Activated T-cell treated with anti-CD3 and anti-CD28 coated beads, Interleukin-2, amount 50 U/mL, for 4 hours (primary cell): ENCODE measurements around the gene MYCBP2. TPM values are rescaled to one million over a fixed set of nuclear protein-coding genes. Genes with fewer than 3 reads are reported as not detected.
"Not testable (repeated sequence)": the region's sequence is repeated elsewhere in the genome, so short reads cannot be mapped to it uniquely, and the experiment has no call there.

ENCODE experiments used
- ATAC-seq, 2 donors: fragments of 200-7000 bp; cut with Tn5 transposase; one replicate each; pipeline ENCODE4 v1.10.0; 2021
- DNase-seq: peaks from one replicate; pipeline ENCODE4 v3.0.0-alpha.2; 2020
- H3K27me3 Mint-ChIP-seq: one replicate; pipeline ENCODE4 v1.8.0; 2021; ENCODE audit warnings: low read depth, mixed read lengths
- H3K36me3 Mint-ChIP-seq: one replicate; pipeline ENCODE4 v1.8.0; 2022; ENCODE audit warnings: mixed read lengths; ENCODE audit not compliant: insufficient read depth
- H3K4me1 Mint-ChIP-seq: one replicate; pipeline ENCODE4 v1.8.0; 2021; ENCODE audit warnings: low read depth, mixed read lengths
- H3K4me3 Mint-ChIP-seq: one replicate; pipeline ENCODE4 v1.8.0; 2021; ENCODE audit warnings: mild to moderate bottlenecking, moderate library complexity, mixed read lengths
- H3K9me3 Mint-ChIP-seq: one replicate; pipeline ENCODE4 v1.8.0; 2021; ENCODE audit warnings: mixed read lengths
- total RNA-seq, 3 donors: library from RNA; stranded (reverse); gene quantifications; one replicate each; pipeline ENCODE4 v1.2.1, GENCODE V29; 2021

The MYCBP2 gene
- total RNA-seq, 3 donors from 2014 or later, result 81.1 to 96.0 (median 88.3) TPM

DNA sequence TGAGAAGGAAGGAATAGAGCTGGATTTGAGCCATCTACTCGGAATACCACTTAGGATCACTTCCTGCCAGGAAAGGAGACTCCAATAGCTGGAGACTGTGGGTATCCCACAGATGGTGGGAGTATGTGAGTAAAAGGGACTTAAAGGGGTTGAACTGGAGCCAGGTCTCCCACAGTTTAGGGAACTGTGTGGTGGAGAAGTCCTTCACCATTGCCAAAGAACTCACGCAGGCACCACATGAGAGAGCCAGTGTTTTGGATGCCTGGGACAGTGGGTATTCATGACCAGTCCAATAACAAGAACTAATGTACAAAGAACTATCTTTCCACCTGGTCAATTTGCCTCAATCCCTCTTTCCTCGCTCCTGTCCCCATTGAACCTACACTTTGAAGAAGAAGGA, 24.4 kb upstream of the MYCBP2 start:
- Mint-ChIP-seq H3K9me3 (no peaks in the 10 kb centered on the region), H3K4me1 (peaks cover 18% of the 10 kb centered on the region), H3K36me3 (no peaks in the 10 kb centered on the region), H3K27me3 (no peaks in the 10 kb centered on the region), H3K4me3 (no peak overlapping the region)
- ATAC-seq (no peak), DNase-seq (no peak)

DNA sequence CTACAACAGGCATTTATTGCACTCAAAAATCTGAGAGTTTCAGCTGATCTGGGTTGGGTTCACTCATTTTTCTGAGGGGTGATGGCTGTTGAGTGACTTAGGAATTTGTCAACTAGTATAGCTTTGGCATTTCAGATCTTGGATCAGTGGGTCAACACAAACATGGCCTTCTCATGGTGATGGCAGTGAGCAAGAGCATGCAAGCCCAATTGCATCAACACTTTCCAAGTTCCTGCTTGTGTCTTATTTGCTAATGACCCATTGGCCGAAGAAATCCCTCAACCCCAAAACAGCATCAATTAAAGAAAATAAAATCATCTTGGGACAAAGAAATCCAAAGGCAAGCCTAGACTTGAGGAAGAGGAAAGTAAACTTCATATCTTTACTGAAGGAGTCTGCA, 23.9 kb upstream of the MYCBP2 start:
- DNase-seq (no peak), ATAC-seq (no peak)
- Mint-ChIP-seq H3K4me3 (no peak overlapping the region), H3K4me1 (peaks cover 19% of the 10 kb centered on the region), H3K9me3 (no peaks in the 10 kb centered on the region), H3K36me3 (no peaks in the 10 kb centered on the region), H3K27me3 (no peaks in the 10 kb centered on the region)

DNA sequence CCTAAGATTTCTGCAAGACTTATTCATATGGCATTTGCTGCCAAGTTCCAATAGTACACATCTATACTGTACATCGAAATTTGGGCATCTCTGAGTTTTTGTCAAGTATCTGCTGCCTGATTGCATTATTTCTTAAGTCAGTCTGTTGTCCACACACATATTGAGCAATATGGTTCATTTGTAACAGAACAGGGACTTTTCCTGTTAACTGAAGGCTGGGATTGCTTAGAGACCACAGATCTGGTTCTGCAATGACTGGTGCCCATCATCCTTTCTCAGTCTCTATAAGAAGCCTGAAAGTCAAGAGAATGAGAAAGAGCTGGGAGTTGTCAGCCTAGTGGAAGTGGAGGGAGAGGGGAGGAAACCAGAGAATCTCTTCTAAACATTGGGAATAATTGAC, 22.5 kb upstream of the MYCBP2 start:
- DNase-seq (no peak), ATAC-seq (no peak)
- H3K36me3 Mint-ChIP-seq, result no peaks in the 10 kb centered on the region
- H3K9me3 Mint-ChIP-seq, result no peaks in the 10 kb centered on the region
- no peaks in the 10 kb centered on the region for H3K27me3 Mint-ChIP-seq
- no peak overlapping the region for H3K4me3 Mint-ChIP-seq
- H3K4me1 Mint-ChIP-seq, result peaks cover 24% of the 10 kb centered on the region

DNA sequence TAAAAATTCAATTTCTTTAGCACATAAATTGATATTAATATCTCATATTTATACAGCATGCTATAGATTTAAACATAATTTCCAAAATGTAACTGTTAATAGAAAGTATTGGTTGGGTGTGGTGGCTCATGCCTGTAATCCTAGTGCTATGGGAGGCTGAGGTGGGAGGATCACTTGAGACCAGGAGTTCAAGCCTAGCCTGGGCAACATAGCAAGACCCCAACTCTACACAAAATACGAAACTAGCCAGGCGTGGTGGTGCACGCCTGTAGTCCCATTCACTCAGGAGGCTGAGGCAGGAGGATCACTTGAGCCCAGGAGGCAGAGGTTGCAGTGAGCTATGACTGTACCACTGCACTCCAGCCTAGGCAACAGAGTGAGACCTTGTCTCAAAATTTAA, 20.5 kb upstream of the MYCBP2 start:
- ATAC-seq, H3K27me3 Mint-ChIP-seq, H3K9me3 Mint-ChIP-seq, H3K36me3 Mint-ChIP-seq, H3K4me3 Mint-ChIP-seq, DNase-seq: not testable (repeated sequence)
- peaks cover 15% of the 10 kb centered on the region for H3K4me1 Mint-ChIP-seq

DNA sequence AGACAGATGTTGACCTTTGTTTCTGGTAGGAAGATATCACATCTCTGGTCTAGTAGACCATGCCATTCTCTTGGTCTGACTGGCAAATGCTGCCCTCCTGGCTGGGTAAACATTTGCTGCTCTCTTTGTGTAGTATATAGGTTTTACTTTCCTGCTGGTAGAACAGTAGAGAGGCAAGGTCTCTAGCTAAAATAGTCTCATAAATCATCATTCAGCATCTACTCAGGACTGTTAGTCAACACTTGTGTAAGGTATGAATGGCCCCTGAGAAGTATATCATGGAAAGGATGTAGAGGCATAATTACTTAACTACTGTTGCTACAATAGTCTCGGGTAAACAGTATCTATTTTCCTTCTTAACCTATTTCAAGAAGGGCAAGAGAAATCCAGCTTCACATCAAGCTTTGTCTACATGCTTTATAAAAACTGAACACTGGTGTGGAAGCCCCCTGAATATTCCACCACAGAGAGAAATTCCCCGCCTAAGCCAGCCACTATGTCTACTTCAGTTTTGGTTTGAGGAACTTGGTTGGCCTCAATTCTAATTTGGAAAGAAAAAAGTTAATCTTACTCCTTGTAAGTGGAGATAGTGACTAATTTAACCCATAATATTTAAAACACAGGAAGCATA, 18.4 kb upstream of the MYCBP2 start:
- Mint-ChIP-seq H3K4me3 (peak overlapping the region; percentile 52), H3K27me3 (no peaks in the 10 kb centered on the region), H3K36me3 (no peaks in the 10 kb centered on the region), H3K4me1 (peaks cover 21% of the 10 kb centered on the region), H3K9me3 (no peaks in the 10 kb centered on the region)
- ATAC-seq (peak; percentile 86 to 89), DNase-seq (peak; percentile 11)

DNA sequence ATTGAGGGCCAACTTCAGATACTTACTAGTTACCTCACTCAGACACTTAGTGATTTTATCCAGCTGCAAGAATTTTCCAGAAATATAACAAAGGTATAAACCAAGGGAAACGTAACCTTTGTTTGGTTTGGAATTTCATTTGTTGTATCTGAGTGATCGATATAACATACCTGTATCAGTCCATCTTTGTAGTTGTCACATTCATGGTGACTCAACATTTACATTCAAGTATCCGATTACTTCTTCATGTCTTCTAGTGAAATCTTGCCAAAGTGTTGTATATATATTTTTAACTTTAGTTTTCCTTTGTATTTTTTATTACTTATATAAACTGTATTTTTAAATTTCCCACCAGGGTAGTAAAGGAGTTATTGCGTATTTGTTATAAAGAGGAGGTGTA, 16.9 kb upstream of the MYCBP2 start:
- DNase-seq (no peak), ATAC-seq (no peak)
- Mint-ChIP-seq H3K4me3 (no peak overlapping the region), H3K36me3 (no peaks in the 10 kb centered on the region), H3K9me3 (no peaks in the 10 kb centered on the region), H3K4me1 (peaks cover 31% of the 10 kb centered on the region), H3K27me3 (no peaks in the 10 kb centered on the region)

DNA sequence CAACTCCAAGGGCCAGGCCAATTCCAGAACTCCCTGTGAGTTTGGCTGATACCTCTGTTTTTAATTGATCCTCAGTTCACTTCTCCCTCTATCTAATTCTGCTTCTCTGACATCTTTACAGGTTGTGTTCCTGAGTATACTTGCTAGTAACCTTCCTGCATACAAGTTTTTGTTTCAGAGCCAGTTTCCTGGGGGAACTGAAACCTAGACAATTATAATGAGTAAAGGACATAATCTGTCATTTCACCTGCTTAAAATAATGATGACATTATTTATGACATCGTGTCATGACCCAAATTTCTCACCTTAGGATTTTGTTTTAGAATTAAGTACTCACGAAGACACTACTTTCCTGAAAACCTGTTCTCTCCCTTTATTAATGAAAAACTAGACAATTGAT, 12.5 kb upstream of the MYCBP2 start:
- Mint-ChIP-seq H3K27me3 (no peaks in the 10 kb centered on the region), H3K36me3 (no peaks in the 10 kb centered on the region), H3K4me3 (no peak overlapping the region), H3K9me3 (no peaks in the 10 kb centered on the region), H3K4me1 (peaks cover 23% of the 10 kb centered on the region)
- peak in 1 of 2 donors; percentile 28 for ATAC-seq
- no peak for DNase-seq

DNA sequence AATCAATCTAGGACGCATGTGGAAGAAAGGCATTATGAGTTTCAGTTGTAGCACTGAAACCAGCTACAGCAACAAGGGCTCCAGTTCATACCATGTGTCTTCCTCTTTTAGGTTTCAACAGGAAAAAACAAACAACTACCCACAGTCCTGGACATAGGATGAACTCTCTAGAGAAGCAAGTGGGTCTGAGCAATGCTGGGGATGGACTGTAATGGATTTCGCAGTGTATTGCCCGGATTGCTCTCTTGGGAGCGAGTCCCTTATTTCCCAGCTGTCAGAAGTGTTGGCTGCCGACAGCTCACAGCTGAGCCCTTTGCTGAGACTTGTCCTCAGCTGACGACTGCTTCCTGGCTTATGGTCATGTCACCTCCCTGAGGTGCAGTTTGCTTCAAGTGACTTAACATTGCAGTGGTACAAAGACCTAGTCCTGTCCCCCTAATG, 12.1 kb upstream of the MYCBP2 start:
- ATAC-seq, result peak in 1 of 2 donors; percentile 38
- H3K36me3 Mint-ChIP-seq, result no peaks in the 10 kb centered on the region

DNA sequence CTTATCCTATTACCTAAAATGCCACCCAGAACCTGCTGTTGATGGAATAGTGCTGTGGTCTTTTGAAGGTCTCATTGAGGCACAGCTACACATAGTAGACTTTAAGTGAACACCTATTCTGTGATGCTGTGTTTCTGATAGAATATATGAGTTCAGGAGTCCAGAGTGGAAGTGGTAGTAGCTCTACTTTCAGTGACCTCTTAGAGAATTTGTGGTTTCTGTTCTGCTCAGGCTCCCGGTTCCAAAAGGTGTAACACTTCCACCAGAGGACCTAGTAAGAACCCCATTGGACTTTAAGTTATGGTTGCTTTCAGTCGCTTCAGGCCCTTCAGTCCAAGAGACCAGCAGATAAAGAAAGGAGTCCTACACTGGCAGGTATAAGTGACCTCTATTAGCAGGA, 11.4 kb upstream of the MYCBP2 start:
- no peaks in the 10 kb centered on the region for H3K36me3 Mint-ChIP-seq
- H3K4me3 Mint-ChIP-seq, result no peak overlapping the region
- peaks cover 28% of the 10 kb centered on the region for H3K4me1 Mint-ChIP-seq
- H3K9me3 Mint-ChIP-seq, result no peaks in the 10 kb centered on the region
- no peaks in the 10 kb centered on the region for H3K27me3 Mint-ChIP-seq
- ATAC-seq (no peak), DNase-seq (no peak)

More for the DNA sequence above, 12.1 kb upstream of the MYCBP2 start:
- Mint-ChIP-seq H3K4me1 (peaks cover 26% of the 10 kb centered on the region), H3K9me3 (no peaks in the 10 kb centered on the region), H3K4me3 (no peak overlapping the region), H3K27me3 (no peaks in the 10 kb centered on the region)
- DNase-seq, result no peak

DNA sequence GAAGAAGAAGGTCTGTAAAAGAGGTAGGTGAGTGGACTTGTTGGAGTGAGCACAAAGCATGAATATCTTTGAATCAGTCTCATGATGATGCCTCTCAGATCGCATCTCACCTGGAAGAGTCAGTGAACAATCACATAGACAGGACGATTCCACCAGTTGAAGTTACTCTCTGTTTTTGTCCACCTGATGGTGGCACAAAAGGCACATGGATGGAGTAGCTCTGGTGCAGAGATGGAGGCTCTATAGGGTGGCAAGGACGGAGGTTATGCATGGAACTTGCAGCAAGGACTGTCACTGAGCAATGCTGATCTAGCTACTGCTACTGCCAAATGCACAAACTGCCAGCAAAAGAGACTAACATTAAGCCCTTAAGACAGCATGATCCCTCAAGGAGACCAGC, 10.3 kb upstream of the MYCBP2 start:
- no peak for ATAC-seq
- H3K4me1 Mint-ChIP-seq, result peaks cover 26% of the 10 kb centered on the region
- no peaks in the 10 kb centered on the region for H3K36me3 Mint-ChIP-seq
- no peaks in the 10 kb centered on the region for H3K27me3 Mint-ChIP-seq
- no peak for DNase-seq
- H3K4me3 Mint-ChIP-seq, result no peak overlapping the region
- H3K9me3 Mint-ChIP-seq, result no peaks in the 10 kb centered on the region

DNA sequence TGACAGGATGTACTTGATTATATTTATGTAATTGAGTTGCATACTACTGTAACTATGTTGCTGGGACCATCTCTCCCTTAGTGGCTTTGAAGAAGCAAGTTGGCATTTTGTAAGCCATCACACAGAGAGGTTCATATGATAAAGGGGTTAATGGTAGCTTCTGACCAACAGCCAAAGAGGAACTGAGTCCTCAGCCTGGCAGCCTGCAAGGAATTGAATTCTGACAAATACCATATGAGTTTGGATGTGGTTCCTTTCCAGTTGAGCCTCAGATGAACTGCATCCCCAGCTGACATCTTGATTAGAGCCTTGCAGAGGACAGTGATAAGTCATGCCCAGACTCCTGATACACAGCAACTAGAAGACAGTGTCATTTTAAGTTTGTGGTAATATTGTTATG, 8.6 kb upstream of the MYCBP2 start:
- ATAC-seq, result no peak

DNA sequence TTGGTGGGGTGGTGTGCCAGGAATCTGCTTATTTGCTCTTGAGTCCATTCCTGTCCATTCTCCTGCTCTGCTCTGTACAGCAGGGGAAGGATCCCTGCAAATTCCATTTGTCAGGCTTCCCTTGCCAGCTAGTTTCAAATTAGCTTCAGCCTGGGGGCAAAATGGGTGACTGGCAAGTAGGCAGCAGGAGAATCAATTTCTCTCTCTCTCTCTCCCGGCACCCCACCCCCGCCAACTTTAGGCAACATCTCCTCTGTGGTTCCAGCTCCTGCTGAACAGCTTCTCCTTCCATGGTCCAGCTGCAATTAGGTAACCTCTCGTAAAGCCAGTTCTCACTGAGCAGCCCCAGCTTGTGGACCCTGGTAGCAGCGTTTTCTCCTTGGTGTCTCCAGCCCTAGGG, 6.7 kb upstream of the MYCBP2 start:
- Mint-ChIP-seq H3K4me3 (no peak overlapping the region), H3K36me3 (no peaks in the 10 kb centered on the region), H3K9me3 (no peaks in the 10 kb centered on the region), H3K4me1 (peaks cover 24% of the 10 kb centered on the region), H3K27me3 (no peaks in the 10 kb centered on the region)
- DNase-seq, result no peak
- ATAC-seq, result no peak

More for the DNA sequence above, 8.6 kb upstream of the MYCBP2 start:
- peaks cover 28% of the 10 kb centered on the region for H3K4me1 Mint-ChIP-seq
- no peaks in the 10 kb centered on the region for H3K9me3 Mint-ChIP-seq
- H3K4me3 Mint-ChIP-seq, result no peak overlapping the region
- DNase-seq, result no peak
- H3K36me3 Mint-ChIP-seq, result no peaks in the 10 kb centered on the region
- no peaks in the 10 kb centered on the region for H3K27me3 Mint-ChIP-seq

DNA sequence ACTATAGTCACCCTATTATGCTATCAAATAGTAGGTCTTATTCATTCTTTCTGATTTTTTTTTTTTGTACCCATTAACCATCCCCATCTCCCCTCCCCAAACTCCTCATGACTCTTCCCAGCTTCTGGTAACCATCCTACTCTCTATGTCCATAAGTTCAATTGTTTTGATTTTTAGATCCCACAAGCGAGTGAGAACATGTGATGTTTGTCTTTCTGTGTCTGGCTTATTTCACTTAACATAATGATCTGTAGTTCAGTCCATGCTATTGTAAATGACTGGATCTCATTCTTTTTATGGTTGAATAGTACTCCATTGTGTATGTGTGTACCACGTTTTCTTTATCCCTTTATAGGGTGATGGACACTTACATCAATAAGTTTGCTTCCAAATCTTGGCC, 4.5 kb upstream of the MYCBP2 start:
- Mint-ChIP-seq H3K4me3 (peak overlapping the region; percentile 27), H3K4me1 (peaks cover 35% of the 10 kb centered on the region), H3K36me3 (no peaks in the 10 kb centered on the region), H3K9me3 (no peaks in the 10 kb centered on the region), H3K27me3 (no peaks in the 10 kb centered on the region)
- DNase-seq (no peak), ATAC-seq (no peak)

DNA sequence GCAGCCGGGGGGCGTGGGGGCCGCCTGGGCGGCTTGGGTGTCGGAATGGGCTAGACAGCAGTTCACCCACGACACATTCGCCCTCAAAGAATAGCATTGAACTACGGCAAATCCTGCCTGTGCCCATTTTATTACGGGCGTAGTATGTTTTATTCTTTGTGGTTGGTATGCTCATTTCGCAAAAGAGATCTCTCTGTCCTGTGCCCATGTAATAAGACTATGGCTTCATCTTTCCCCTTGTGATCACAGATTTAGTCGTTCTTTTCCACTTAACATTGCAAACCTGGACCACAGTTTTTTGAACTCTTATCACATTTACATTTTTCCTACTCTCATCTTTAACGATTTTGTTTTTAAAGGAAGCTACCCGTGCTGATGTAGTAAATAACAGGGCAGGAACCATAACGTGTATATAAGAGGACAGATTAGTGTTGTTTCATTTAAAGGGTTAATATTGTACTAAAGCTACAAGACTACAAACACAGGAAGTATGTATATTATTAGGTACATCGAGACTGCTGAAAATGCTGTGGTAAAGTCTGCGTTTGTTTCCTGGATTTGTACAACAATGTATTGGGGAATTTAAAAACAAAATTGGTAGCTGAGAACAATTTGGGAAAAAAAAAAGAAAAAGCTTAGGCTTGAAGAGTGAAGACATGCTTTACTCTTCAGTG, 3.2 kb upstream of the MYCBP2 start:
- Mint-ChIP-seq H3K4me1 (peaks cover 38% of the 10 kb centered on the region), H3K36me3 (no peaks in the 10 kb centered on the region), H3K9me3 (no peaks in the 10 kb centered on the region), H3K4me3 (peak overlapping the region; percentile 98), H3K27me3 (no peaks in the 10 kb centered on the region)
- ATAC-seq, result no peak
- no peak for DNase-seq

DNA sequence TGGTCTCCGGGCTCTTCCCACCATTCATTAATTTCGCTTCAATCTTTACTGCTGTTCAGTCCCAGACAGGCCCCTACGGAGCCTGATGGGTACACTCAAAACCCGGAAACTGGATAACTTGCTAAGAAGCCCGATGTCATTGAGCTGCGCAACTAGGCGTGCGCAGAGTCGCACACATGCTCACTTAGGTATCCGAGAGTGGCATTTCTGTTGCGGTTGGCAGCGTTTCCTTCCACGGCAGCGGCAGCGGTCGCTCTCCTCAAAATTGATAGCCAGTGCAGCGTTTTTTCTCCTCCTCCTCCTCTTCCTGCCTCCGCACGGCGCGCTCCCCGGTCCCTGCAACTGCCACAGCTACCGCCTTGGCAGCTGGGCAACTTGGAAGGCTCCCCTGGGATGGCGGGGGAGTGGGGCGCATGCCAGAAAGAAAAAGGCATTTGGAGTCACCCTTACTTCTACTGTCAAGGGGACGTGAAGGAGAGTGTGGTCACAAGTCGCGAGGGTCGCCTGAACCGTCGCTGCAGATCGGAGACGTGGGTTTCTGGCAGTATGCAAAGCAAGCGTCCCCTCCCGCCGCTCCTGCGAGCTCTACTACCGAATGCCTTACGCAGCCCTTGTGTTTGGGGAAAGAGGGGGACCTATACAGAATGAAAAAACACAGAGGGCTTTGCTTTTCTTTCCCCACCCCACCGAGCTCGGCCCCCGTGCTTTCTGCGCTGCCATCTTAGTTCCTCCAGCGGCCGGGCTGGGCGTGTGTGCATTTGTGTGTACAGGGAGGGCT, 2.4 kb upstream of the MYCBP2 start:
- DNase-seq (peak; percentile 78), ATAC-seq (peak; percentile 64 to 68)
- no peaks in the 10 kb centered on the region for H3K9me3 Mint-ChIP-seq
- H3K4me3 Mint-ChIP-seq, result peak overlapping the region; percentile 98
- peaks cover 45% of the 10 kb centered on the region for H3K4me1 Mint-ChIP-seq
- H3K36me3 Mint-ChIP-seq, result no peaks in the 10 kb centered on the region
- no peaks in the 10 kb centered on the region for H3K27me3 Mint-ChIP-seq
